Measurements from ENCODE around the gene TMOD3.
A peak's percentile ranks its signal among the peaks of the same experiment; 100 is the strongest.

DNA sequence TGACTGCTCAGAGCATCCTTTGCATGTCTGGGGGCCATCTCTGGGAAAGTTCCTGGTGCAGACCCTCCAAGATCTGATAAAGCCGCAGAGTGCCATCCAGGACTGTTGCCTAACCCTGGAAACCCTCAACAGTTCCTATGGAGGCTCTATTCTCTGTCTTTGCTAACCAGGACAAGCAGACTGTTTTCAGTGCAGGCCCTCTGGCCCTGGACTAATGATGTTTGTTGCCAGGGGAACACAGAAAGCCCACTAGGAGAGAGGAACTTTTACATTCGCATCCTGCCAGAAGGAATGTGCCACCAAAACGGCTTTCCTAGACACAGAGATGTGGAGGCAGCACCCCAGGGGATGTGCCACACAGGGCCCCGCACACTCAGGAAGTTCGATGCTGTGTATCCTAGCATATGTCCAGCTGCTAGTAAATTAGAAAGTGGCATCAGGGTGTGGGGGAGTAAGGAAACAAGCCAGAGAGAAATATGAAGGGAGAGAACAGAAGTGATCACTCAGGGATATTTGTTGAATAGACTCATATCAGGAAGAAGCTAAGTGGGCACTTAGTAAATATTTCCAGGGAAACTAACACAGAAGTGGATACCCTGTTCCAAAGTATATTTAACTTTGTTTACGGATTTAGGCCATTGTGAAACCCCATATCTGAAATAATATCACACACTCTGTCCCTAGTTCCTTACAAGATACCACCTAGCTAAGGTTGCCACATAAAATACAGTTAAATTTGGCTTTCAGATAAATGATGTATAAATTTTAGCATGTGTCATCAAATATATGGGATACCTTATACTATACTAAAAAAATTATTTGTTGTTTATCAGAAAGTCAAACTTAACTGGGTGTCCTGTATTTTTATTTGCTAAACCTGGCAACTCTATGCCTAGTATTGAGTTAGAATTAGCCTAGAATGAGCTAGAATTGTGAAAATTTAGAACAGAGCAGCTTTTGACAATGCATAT lies 29.9 kb upstream of the TMOD3 start:
- TF ChIP-seq, protein P1, sequence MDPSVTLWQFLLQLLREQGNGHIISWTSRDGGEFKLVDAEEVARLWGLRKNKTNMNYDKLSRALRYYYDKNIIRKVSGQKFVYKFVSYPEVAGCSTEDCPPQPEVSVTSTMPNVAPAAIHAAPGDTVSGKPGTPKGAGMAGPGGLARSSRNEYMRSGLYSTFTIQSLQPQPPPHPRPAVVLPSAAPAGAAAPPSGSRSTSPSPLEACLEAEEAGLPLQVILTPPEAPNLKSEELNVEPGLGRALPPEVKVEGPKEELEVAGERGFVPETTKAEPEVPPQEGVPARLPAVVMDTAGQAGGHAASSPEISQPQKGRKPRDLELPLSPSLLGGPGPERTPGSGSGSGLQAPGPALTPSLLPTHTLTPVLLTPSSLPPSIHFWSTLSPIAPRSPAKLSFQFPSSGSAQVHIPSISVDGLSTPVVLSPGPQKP (IDR thresholded peaks at IDR 0.05; ENCODE audit: borderline replicate concordance, low read depth, low read length), result no peak
- TF ChIP-seq, protein P2, sequence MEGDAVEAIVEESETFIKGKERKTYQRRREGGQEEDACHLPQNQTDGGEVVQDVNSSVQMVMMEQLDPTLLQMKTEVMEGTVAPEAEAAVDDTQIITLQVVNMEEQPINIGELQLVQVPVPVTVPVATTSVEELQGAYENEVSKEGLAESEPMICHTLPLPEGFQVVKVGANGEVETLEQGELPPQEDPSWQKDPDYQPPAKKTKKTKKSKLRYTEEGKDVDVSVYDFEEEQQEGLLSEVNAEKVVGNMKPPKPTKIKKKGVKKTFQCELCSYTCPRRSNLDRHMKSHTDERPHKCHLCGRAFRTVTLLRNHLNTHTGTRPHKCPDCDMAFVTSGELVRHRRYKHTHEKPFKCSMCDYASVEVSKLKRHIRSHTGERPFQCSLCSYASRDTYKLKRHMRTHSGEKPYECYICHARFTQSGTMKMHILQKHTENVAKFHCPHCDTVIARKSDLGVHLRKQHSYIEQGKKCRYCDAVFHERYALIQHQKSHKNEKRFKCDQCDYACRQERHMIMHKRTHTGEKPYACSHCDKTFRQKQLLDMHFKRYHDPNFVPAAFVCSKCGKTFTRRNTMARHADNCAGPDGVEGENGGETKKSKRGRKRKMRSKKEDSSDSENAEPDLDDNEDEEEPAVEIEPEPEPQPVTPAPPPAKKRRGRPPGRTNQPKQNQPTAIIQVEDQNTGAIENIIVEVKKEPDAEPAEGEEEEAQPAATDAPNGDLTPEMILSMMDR (conservative IDR thresholded peaks at IDR 0.05; ENCODE audit: low read depth, low read length), result no peak
- TF ChIP-seq SMC3 (IDR thresholded peaks at IDR 0.05; ENCODE audit: low read depth, low read length) (no peak), POLR2A (IDR thresholded peaks at IDR 0.05; ENCODE audit: low read depth, low read length) (no peak), MAFK (IDR thresholded peaks at IDR 0.05; ENCODE audit: low read depth, low read length) (peak; percentile 40; the same call in 1 of the 2 replicates), CEBPB (IDR thresholded peaks at IDR 0.05; ENCODE audit: low read depth, low read length) (no peak), MXI1 (IDR thresholded peaks at IDR 0.05; ENCODE audit: borderline replicate concordance, low read depth, low read length) (no peak)

Measured in IMR-90 (cell line).